Calu3 (cell line): ENCODE results near the gene NBEAL2. TPM values are rescaled to one million over a fixed set of nuclear protein-coding genes. Genes with fewer than 3 reads are reported as not detected.
A peak's percentile ranks its signal among the peaks of the same experiment; 100 is the strongest.

Source experiments
- BruUV-seq: library from RNA; stranded (reverse); fragments of 400-500 nt; replicated peaks from 2 replicates; lab custom pipeline; 2021; lab: Mats Ljungman, UMichigan
- CTCF ChIA-PET: fragments of 300-600 bp; sonication (Branson Sonifier 250); formaldehyde crosslinking; loops from one replicate; lab custom pipeline; 2022; ENCODE audit warnings: antibody characterized with exemption; lab: Charles Lee
- DNase-seq: peaks from one replicate; pipeline ENCODE4 v3.0.0; 2022
- H3K27ac Mint-ChIP-seq: one replicate; pipeline ENCODE4 v1.8.0; 2022; ENCODE audit warnings: mixed read lengths; ENCODE audit not compliant: unreplicated experiment
- H3K27me3 Mint-ChIP-seq: one replicate; pipeline ENCODE4 v1.8.0; 2022; ENCODE audit warnings: mixed read lengths; ENCODE audit not compliant: unreplicated experiment
- H3K36me3 Mint-ChIP-seq: one replicate; pipeline ENCODE4 v1.8.0; 2022; ENCODE audit warnings: mild to moderate bottlenecking, moderate library complexity, mixed read lengths; ENCODE audit not compliant: insufficient read depth, unreplicated experiment
- H3K4me1 Mint-ChIP-seq: one replicate; pipeline ENCODE4 v1.8.0; 2022; ENCODE audit warnings: mild to moderate bottlenecking, low read depth, mixed read lengths; ENCODE audit not compliant: unreplicated experiment
- H3K4me3 Mint-ChIP-seq: one replicate; pipeline ENCODE4 v1.8.0; 2022; ENCODE audit warnings: mild to moderate bottlenecking, low read depth, moderate library complexity, mixed read lengths; ENCODE audit not compliant: unreplicated experiment
- H3K9me3 Mint-ChIP-seq: one replicate; pipeline ENCODE4 v1.8.0; 2022; ENCODE audit warnings: low read depth, mixed read lengths; ENCODE audit not compliant: unreplicated experiment
- intact Hi-C: fragments of 100-400 bp; cut with micrococcal nuclease; formaldehyde crosslinking; loops from one replicate; pipeline ENCODE4 v1.10.0; 2022; ENCODE audit not compliant: unreplicated experiment
- total RNA-seq: library from RNA; stranded (reverse); gene quantifications from 2 replicates; pipeline ENCODE4 v1.2.3, GENCODE V29; 2022
- TF ChIP-seq, protein P1 (sequence below): fragments of 200-600 bp; IDR thresholded peaks from one replicate; pipeline ENCODE4 v1.8.0; 2022; ENCODE audit warnings: antibody characterized with exemption; ENCODE audit not compliant: unreplicated experiment

NBEAL2 gene
- total RNA-seq, 1 experiment from 2014 or later: 143 TPM

DNA sequence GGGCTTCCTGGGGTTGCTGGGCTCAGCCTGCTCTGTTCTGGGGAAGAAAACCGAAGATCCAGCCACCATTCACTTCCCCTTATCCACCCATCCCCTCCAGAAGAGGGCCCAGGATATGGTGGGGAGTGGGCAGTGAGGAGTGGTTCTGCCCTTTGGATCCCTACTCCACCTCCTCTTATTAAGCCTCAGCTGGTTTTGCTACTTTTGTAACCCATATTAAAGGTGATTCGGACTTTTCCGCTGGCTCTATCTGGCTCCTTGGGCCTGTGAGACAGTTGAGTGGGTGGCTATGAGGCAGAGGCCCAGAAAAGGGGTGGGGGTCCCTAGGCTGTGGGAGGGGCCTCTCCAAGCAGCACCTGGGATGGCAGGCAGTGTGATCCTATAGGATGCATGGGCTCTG, 33.8 kb downstream of the NBEAL2 start:
- CTCF ChIA-PET: no interaction called here
- H3K36me3 Mint-ChIP-seq: peaks cover 37% of the 10 kb centered on the region
- no peak overlapping the region for H3K4me3 Mint-ChIP-seq

DNA sequence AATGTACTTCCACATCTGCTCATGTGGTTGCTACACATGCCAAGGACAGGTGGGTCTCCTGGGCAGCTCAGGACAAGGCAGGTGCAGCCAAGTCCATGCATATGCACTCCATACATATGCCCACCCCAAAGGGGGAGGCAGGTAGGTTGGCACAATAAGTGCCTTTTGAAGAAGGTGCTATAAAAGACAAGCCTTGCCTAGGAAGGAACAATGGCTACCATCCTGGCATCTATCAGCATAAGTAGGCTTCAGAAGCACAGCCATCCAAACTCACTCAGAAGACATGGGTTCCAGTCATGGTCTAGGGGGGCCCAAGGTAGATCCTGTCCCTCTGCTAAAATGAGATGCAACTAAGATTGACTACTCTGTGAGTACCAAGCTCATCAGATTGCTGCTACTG, 34.6 kb downstream of the NBEAL2 start:
- intact Hi-C loops: no loop called here

More for the DNA sequence above, 33.8 kb downstream of the NBEAL2 start:
- no peaks in the 10 kb centered on the region for H3K27me3 Mint-ChIP-seq
- intact Hi-C loops: no loop called here
- no TSS peak for BruUV-seq
- no peaks in the 10 kb centered on the region for H3K4me1 Mint-ChIP-seq
- TF ChIP-seq, protein P1, sequence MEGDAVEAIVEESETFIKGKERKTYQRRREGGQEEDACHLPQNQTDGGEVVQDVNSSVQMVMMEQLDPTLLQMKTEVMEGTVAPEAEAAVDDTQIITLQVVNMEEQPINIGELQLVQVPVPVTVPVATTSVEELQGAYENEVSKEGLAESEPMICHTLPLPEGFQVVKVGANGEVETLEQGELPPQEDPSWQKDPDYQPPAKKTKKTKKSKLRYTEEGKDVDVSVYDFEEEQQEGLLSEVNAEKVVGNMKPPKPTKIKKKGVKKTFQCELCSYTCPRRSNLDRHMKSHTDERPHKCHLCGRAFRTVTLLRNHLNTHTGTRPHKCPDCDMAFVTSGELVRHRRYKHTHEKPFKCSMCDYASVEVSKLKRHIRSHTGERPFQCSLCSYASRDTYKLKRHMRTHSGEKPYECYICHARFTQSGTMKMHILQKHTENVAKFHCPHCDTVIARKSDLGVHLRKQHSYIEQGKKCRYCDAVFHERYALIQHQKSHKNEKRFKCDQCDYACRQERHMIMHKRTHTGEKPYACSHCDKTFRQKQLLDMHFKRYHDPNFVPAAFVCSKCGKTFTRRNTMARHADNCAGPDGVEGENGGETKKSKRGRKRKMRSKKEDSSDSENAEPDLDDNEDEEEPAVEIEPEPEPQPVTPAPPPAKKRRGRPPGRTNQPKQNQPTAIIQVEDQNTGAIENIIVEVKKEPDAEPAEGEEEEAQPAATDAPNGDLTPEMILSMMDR: no peak
- no peak for DNase-seq
- no peak overlapping the region for H3K27ac Mint-ChIP-seq
- no peaks in the 10 kb centered on the region for H3K9me3 Mint-ChIP-seq

DNA sequence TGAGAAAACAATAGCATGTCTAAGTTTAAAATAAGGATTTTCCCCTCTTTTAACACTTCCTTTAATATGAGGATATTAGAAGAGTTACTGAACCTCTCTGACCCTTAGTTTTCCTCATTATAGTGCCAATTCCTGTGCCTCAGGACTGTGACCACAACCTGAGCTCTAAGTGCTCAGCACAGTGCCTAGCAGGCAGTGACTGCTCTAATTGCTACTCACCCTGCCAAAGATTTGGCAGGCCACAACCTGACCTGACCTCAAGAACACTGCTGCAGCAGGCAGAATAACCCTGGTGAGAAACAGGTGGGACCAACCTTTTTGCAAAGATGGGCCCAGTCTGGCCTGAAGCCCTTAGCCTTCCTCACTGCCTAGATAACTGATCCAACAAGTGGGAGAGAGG, 35.7 kb downstream of the NBEAL2 start:
- Mint-ChIP-seq H3K36me3 (peaks cover 32% of the 10 kb centered on the region), H3K27ac (no peak overlapping the region), H3K27me3 (no peaks in the 10 kb centered on the region), H3K4me1 (no peaks in the 10 kb centered on the region), H3K9me3 (no peaks in the 10 kb centered on the region), H3K4me3 (no peak overlapping the region)
- intact Hi-C loops: no loop called here
- no peak for DNase-seq
- TF ChIP-seq, protein P1: no peak
- CTCF ChIA-PET: no interaction called here
- BruUV-seq: no TSS peak

More for the DNA sequence above, 34.6 kb downstream of the NBEAL2 start:
- TF ChIP-seq, protein P1: no peak
- CTCF ChIA-PET: no interaction called here
- no peak overlapping the region for H3K4me3 Mint-ChIP-seq
- H3K4me1 Mint-ChIP-seq: no peaks in the 10 kb centered on the region
- H3K9me3 Mint-ChIP-seq: no peaks in the 10 kb centered on the region
- BruUV-seq: no TSS peak
- no peak overlapping the region for H3K27ac Mint-ChIP-seq
- H3K27me3 Mint-ChIP-seq: no peaks in the 10 kb centered on the region
- DNase-seq: no peak
- peaks cover 41% of the 10 kb centered on the region for H3K36me3 Mint-ChIP-seq

- peaks cover 28% of the 10 kb centered on the region for H3K36me3 Mint-ChIP-seq
- H3K27me3 Mint-ChIP-seq: no peaks in the 10 kb centered on the region
- no peak overlapping the region for H3K4me3 Mint-ChIP-seq
- H3K4me1 Mint-ChIP-seq: no peaks in the 10 kb centered on the region
- TF ChIP-seq, protein P1: no peak
- intact Hi-C loops: no loop called here
- no peak overlapping the region for H3K27ac Mint-ChIP-seq
- CTCF ChIA-PET: no interaction called here
- DNase-seq: no peak
- H3K9me3 Mint-ChIP-seq: no peaks in the 10 kb centered on the region
- TSS peak; percentile 64 for BruUV-seq
Observed at GRCh38 chr3:47016086-47016933, 36.8 kb downstream of the NBEAL2 start.
